ENCODE results near the gene PLEKHA7.

The PLEKHA7 gene

DNA sequence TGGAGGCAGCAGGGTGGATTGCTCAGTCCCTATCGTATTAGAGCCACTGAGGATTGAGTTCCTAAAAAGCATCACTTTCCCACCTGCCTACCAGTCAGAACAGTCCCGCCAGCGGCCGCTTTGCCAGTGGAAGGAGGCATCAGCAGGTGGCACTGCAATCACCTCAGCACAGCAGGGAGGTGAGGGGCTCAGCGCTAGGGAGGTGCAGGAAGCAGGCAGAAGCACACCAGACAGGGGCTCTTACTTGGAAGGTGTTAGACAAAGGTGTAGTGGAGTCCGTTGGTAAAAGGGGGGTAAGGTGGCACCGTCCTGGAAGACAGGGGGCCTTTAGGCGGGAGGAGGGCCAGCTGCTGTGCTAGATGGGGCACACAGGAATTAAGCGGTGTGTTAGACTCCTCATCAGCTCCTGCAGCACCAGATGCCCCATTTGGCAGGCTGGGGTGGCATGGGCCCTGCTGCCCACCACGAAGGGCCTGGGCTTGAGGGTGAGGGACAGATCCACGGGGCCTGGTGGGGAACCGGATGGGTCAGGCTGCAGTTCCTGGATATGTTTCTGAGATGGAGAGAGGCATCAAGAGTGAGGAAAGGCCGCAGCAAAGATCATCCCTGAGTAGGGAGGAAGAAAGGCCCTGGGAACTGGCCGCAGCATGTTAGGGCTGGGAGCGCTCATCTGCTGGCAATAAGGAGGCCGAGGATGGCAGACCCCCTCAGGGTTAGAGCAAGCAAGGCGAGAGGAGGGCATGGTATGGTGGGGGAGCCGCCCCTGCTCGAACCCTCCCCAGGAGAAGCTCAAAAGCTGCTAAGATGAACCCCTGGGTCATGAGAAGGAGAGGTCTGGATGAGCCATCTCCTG, 233.3 kb downstream of the PLEKHA7 start:
- ATAC-seq, result no peak

DNA sequence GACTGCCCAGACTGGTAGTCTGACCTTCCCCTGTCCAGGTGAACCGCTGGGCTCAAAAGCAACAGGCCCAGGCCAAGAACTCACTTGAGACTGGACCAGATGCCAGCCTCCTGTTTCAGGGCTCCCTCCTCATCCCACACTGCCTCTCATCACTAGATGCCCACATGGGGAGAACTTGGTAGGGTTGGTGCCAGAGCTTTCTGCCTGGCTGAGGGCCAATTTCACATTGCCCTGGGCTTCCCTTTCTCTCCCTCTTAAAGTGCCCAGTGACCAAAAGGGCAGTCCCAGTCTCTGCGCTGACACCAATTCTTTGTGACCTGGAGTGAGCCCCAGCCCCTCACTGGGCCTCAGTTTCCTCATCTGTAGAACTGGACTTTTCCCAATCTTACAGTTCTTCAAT, 234.1 kb downstream of the PLEKHA7 start:
- no peak for ATAC-seq
- TF ChIP-seq ISL1 (CRISPR knock-in tag; IDR thresholded peaks at IDR 0.05) (no peak), PPARA (CRISPR knock-in tag; IDR thresholded peaks at IDR 0.05; ENCODE audit: borderline replicate concordance) (no peak), TOX (CRISPR knock-in tag; IDR thresholded peaks at IDR 0.05; ENCODE audit: borderline replicate concordance) (no peak), ZFP3 (CRISPR knock-in tag; IDR thresholded peaks at IDR 0.05) (no peak), ZNF565 (CRISPR knock-in tag; conservative IDR thresholded peaks at IDR 0.05; ENCODE audit: low read depth) (no peak), ZNF8 (CRISPR knock-in tag; IDR thresholded peaks at IDR 0.05) (no peak), ESRRG (CRISPR knock-in tag; IDR thresholded peaks at IDR 0.05) (no peak), RARB (CRISPR knock-in tag; IDR thresholded peaks at IDR 0.05) (no peak), ARNTL (CRISPR knock-in tag; IDR thresholded peaks at IDR 0.05; ENCODE audit: borderline replicate concordance, low read depth) (no peak), ZC3H10 (CRISPR knock-in tag; IDR thresholded peaks at IDR 0.05) (no peak), ZFP30 (CRISPR knock-in tag; IDR thresholded peaks at IDR 0.05) (no peak), SNAI2 (CRISPR knock-in tag; IDR thresholded peaks at IDR 0.05) (no peak), TCF4 (CRISPR knock-in tag; IDR thresholded peaks at IDR 0.05; ENCODE audit: borderline replicate concordance) (no peak)
- TF ChIP-seq, protein P1, sequence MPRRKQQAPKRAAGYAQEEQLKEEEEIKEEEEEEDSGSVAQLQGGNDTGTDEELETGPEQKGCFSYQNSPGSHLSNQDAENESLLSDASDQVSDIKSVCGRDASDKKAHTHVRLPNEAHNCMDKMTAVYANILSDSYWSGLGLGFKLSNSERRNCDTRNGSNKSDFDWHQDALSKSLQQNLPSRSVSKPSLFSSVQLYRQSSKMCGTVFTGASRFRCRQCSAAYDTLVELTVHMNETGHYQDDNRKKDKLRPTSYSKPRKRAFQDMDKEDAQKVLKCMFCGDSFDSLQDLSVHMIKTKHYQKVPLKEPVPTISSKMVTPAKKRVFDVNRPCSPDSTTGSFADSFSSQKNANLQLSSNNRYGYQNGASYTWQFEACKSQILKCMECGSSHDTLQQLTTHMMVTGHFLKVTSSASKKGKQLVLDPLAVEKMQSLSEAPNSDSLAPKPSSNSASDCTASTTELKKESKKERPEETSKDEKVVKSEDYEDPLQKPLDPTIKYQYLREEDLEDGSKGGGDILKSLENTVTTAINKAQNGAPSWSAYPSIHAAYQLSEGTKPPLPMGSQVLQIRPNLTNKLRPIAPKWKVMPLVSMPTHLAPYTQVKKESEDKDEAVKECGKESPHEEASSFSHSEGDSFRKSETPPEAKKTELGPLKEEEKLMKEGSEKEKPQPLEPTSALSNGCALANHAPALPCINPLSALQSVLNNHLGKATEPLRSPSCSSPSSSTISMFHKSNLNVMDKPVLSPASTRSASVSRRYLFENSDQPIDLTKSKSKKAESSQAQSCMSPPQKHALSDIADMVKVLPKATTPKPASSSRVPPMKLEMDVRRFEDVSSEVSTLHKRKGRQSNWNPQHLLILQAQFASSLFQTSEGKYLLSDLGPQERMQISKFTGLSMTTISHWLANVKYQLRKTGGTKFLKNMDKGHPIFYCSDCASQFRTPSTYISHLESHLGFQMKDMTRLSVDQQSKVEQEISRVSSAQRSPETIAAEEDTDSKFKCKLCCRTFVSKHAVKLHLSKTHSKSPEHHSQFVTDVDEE (CRISPR knock-in tag; IDR thresholded peaks at IDR 0.05), result no peak
- TF ChIP-seq, protein P2, sequence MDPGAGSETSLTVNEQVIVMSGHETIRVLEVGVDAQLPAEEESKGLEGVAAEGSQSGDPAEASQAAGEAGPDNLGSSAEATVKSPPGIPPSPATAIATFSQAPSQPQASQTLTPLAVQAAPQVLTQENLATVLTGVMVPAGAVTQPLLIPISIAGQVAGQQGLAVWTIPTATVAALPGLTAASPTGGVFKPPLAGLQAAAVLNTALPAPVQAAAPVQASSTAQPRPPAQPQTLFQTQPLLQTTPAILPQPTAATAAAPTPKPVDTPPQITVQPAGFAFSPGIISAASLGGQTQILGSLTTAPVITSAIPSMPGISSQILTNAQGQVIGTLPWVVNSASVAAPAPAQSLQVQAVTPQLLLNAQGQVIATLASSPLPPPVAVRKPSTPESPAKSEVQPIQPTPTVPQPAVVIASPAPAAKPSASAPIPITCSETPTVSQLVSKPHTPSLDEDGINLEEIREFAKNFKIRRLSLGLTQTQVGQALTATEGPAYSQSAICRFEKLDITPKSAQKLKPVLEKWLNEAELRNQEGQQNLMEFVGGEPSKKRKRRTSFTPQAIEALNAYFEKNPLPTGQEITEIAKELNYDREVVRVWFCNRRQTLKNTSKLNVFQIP (CRISPR knock-in tag; IDR thresholded peaks at IDR 0.05; ENCODE audit: borderline replicate concordance, low read depth), result no peak
- TF ChIP-seq, protein P3, sequence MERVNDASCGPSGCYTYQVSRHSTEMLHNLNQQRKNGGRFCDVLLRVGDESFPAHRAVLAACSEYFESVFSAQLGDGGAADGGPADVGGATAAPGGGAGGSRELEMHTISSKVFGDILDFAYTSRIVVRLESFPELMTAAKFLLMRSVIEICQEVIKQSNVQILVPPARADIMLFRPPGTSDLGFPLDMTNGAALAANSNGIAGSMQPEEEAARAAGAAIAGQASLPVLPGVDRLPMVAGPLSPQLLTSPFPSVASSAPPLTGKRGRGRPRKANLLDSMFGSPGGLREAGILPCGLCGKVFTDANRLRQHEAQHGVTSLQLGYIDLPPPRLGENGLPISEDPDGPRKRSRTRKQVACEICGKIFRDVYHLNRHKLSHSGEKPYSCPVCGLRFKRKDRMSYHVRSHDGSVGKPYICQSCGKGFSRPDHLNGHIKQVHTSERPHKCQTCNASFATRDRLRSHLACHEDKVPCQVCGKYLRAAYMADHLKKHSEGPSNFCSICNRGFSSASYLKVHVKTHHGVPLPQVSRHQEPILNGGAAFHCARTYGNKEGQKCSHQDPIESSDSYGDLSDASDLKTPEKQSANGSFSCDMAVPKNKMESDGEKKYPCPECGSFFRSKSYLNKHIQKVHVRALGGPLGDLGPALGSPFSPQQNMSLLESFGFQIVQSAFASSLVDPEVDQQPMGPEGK (CRISPR knock-in tag; IDR thresholded peaks at IDR 0.05; ENCODE audit: borderline replicate concordance), result no peak

More for the DNA sequence above, 233.3 kb downstream of the PLEKHA7 start:
- TF ChIP-seq, protein P4, sequence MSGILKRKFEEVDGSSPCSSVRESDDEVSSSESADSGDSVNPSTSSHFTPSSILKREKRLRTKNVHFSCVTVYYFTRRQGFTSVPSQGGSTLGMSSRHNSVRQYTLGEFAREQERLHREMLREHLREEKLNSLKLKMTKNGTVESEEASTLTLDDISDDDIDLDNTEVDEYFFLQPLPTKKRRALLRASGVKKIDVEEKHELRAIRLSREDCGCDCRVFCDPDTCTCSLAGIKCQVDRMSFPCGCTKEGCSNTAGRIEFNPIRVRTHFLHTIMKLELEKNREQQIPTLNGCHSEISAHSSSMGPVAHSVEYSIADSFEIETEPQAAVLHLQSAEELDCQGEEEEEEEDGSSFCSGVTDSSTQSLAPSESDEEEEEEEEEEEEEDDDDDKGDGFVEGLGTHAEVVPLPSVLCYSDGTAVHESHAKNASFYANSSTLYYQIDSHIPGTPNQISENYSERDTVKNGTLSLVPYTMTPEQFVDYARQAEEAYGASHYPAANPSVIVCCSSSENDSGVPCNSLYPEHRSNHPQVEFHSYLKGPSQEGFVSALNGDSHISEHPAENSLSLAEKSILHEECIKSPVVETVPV (CRISPR knock-in tag; IDR thresholded peaks at IDR 0.05), result no peak
- TF ChIP-seq ZNF8 (CRISPR knock-in tag; IDR thresholded peaks at IDR 0.05) (no peak), GLIS3 (CRISPR knock-in tag; IDR thresholded peaks at IDR 0.05) (no peak), ZNF70 (CRISPR knock-in tag; IDR thresholded peaks at IDR 0.05) (no peak), ZC3H10 (CRISPR knock-in tag; IDR thresholded peaks at IDR 0.05) (no peak), ZFP3 (CRISPR knock-in tag; IDR thresholded peaks at IDR 0.05) (no peak), ARNTL (CRISPR knock-in tag; IDR thresholded peaks at IDR 0.05; ENCODE audit: borderline replicate concordance, low read depth) (no peak), OSR1 (CRISPR knock-in tag; IDR thresholded peaks at IDR 0.05) (no peak), RARB (CRISPR knock-in tag; IDR thresholded peaks at IDR 0.05) (no peak), ZFP30 (CRISPR knock-in tag; IDR thresholded peaks at IDR 0.05) (no peak)
- TF ChIP-seq, protein P2 (CRISPR knock-in tag; IDR thresholded peaks at IDR 0.05; ENCODE audit: borderline replicate concordance, low read depth), result no peak
- TF ChIP-seq, protein P1 (CRISPR knock-in tag; IDR thresholded peaks at IDR 0.05), result no peak
- TF ChIP-seq, protein P3 (CRISPR knock-in tag; IDR thresholded peaks at IDR 0.05; ENCODE audit: borderline replicate concordance), result no peak

Data from SK-N-SH treated with all-trans-retinoic acid at 6 μM for 48 hours (cell line).